H1 (cell line): ENCODE measurements around the gene SV2C. TPM values are rescaled to one million over a fixed set of nuclear protein-coding genes. Genes with fewer than 3 reads are reported as not detected.

Experiments
- CTCF ChIA-PET: fragments of 300-600 bp; sonication (Branson Sonifier 250); formaldehyde crosslinking; loops from one replicate; lab custom pipeline; 2021; ENCODE audit not compliant: partially characterized antibody; lab: Charles Lee
- POLR2A ChIA-PET: fragments of 300-600 bp; sonication (Branson Sonifier 250); formaldehyde crosslinking; loops from one replicate; lab custom pipeline; 2021; ENCODE audit warnings: inconsistent platforms; ENCODE audit not compliant: partially characterized antibody; lab: Charles Lee
- DNase-seq, 2 experiments: peaks; one replicate each; pipeline versions ENCODE4 v3.0.0 to v3.0.0-alpha.2; 2010 to 2022; ENCODE audit warnings: low spot score in 2 of 2, low read depth in 1 of 2, mixed read lengths in 1 of 2
- FAIRE-seq: peaks from 2 replicates; lab custom pipeline; 2011; peaks lifted over from hg19 to GRCh38; lab: Jason Lieb, UNC
- H2AFZ ChIP-seq: 2 replicates; pipeline ENCODE4 v1.8.1; 2012; ENCODE audit warnings: low read length, inconsistent platforms
- H2AK5ac ChIP-seq: 2 replicates; pipeline ENCODE4 v1.6.1; 2013; ENCODE audit warnings: low read depth, low read length
- H2BK120ac ChIP-seq: replicated peaks from 2 replicates; pipeline ENCODE3; 2013; ENCODE audit warnings: low read depth, low read length, inconsistent platforms
- H2BK12ac ChIP-seq: 2 replicates; pipeline ENCODE4 v1.6.1; 2013; ENCODE audit warnings: low read depth, low read length
- H2BK15ac ChIP-seq: 2 replicates; pipeline ENCODE4 v1.6.1; 2013; ENCODE audit warnings: low read length
- H2BK20ac ChIP-seq: 2 replicates; pipeline ENCODE4 v1.6.1; 2013; ENCODE audit warnings: low read length
- H2BK5ac ChIP-seq: 2 replicates; pipeline ENCODE4 v1.6.1; 2013; ENCODE audit warnings: low read depth, low read length
- H3K14ac ChIP-seq: 2 replicates; pipeline ENCODE4 v1.6.1; 2013; ENCODE audit warnings: inconsistent platforms; ENCODE audit not compliant: insufficient read length
- H3K18ac ChIP-seq: 2 replicates; pipeline ENCODE4 v1.6.1; 2013; ENCODE audit warnings: low read length; ENCODE audit errors: extremely low read depth
- H3K23ac ChIP-seq: 2 replicates; pipeline ENCODE4 v1.6.1; 2013; ENCODE audit warnings: inconsistent platforms; ENCODE audit not compliant: insufficient read length
- H3K23me2 ChIP-seq: 2 replicates; pipeline ENCODE4 v1.6.1; 2013; ENCODE audit warnings: low read depth, low read length
- H3K27ac ChIP-seq: 2 replicates; pipeline ENCODE4 v1.6.1; 2011; ENCODE audit warnings: low read depth, low read length, inconsistent platforms
- H3K27me3 ChIP-seq, 4 experiments: replicated peaks in 1 of 4; 1 replicate in 1 of 4; 2 replicates in 3 of 4; pipeline versions ENCODE4 v1.6.1 to v1.8.1; 2011 to 2013; ENCODE audit warnings: low read length in 3 of 4, mild to moderate bottlenecking in 3 of 4, inconsistent platforms in 2 of 4, mixed read lengths in 2 of 4, moderate library complexity in 1 of 4; ENCODE audit not compliant: control insufficient read depth in 3 of 4, insufficient read depth in 3 of 4; ENCODE audit errors: extremely low read depth in 1 of 4
- H3K36me3 ChIP-seq, 4 experiments: 2 replicates each; pipeline versions ENCODE4 v1.6.1 to v1.8.1; 2011 to 2013; ENCODE audit warnings: mild to moderate bottlenecking in 4 of 4, low read length in 3 of 4, moderate library complexity in 2 of 4, control low read depth in 1 of 4, inconsistent platforms in 1 of 4; ENCODE audit not compliant: insufficient read depth in 4 of 4, control insufficient read depth in 2 of 4
- H3K4ac ChIP-seq: replicated peaks from 2 replicates; pipeline ENCODE3; 2013; ENCODE audit warnings: low read length, low read depth, mixed read lengths, inconsistent platforms; ENCODE audit not compliant: insufficient read length
- H3K4me1 ChIP-seq, 4 experiments: replicated peaks in 1 of 4; 1 replicate in 1 of 4; 2 replicates in 3 of 4; pipeline versions ENCODE4 v1.6.1 to v1.8.1; 2011 to 2013; ENCODE audit warnings: low read length in 3 of 4, inconsistent platforms in 2 of 4, mixed read lengths in 1 of 4; ENCODE audit not compliant: insufficient read depth in 4 of 4, control insufficient read depth in 3 of 4
- H3K4me2 ChIP-seq, 2 experiments: 2 replicates each; pipeline versions ENCODE4 v1.6.1 to v1.8.1; 2011 to 2013; ENCODE audit warnings: low read depth in 2 of 2, low read length in 2 of 2, control low read depth in 1 of 2, inconsistent platforms in 1 of 2, mild to moderate bottlenecking in 1 of 2; ENCODE audit not compliant: insufficient read depth in 1 of 2
- H3K4me3 ChIP-seq, 4 experiments: fragments of 200-600, 300-600 bp in 1 of 4; sonication (generic), shearing (Covaris generic), sonication (Bioruptor Twin) in 1 of 4; 2 replicates each; pipeline versions ENCODE4 v1.5.1 to v1.8.1; 2011 to 2016; ENCODE audit warnings: low read length in 4 of 4, low read depth in 3 of 4, control low read depth in 2 of 4, inconsistent platforms in 2 of 4, mild to moderate bottlenecking in 2 of 4, mixed read lengths in 1 of 4, moderate library complexity in 1 of 4; ENCODE audit not compliant: insufficient read depth in 2 of 4; ENCODE audit errors: extremely low read depth in 1 of 4
- H3K56ac ChIP-seq: replicated peaks from 2 replicates; pipeline ENCODE3; 2013; ENCODE audit warnings: low read depth, mild to moderate bottlenecking, mixed read lengths, low read length, inconsistent platforms; ENCODE audit not compliant: insufficient read length
- H3K79me1 ChIP-seq: 2 replicates; pipeline ENCODE4 v1.6.1; 2013; ENCODE audit warnings: low read depth, low read length, control low read depth
- H3K79me2 ChIP-seq, 2 experiments: 2 replicates each; pipeline versions ENCODE4 v1.6.1 to v1.8.1; 2012 to 2013; ENCODE audit warnings: low read length in 2 of 2, mild to moderate bottlenecking in 2 of 2, inconsistent platforms in 1 of 2; ENCODE audit not compliant: insufficient read depth in 2 of 2, control insufficient read depth in 1 of 2
- H3K9ac ChIP-seq, 4 experiments: replicated peaks in 1 of 4; 1 replicate in 1 of 4; 2 replicates in 3 of 4; pipeline versions ENCODE4 v1.6.1 to v1.8.1; 2011 to 2013; ENCODE audit warnings: low read depth in 3 of 4, low read length in 3 of 4, control low read depth in 2 of 4, mild to moderate bottlenecking in 2 of 4, moderate library complexity in 2 of 4, inconsistent platforms in 1 of 4; ENCODE audit errors: extremely low read depth in 1 of 4
- H3K9me3 ChIP-seq, 2 experiments: 2 replicates each; pipeline versions ENCODE4 v1.6.1 to v1.8.1; 2012 to 2013; ENCODE audit warnings: mild to moderate bottlenecking in 2 of 2, moderate library complexity in 2 of 2, control low read depth in 1 of 2, inconsistent platforms in 1 of 2, low read depth in 1 of 2, low read length in 1 of 2, mixed read lengths in 1 of 2; ENCODE audit not compliant: insufficient read depth in 2 of 2
- H4K20me1 ChIP-seq, 2 experiments: replicated peaks in 1 of 2; 2 replicates each; pipeline versions ENCODE3 to v1.8.1; 2011 to 2013; ENCODE audit warnings: inconsistent platforms in 2 of 2, low read length in 2 of 2, mild to moderate bottlenecking in 1 of 2; ENCODE audit not compliant: insufficient read depth in 2 of 2, control insufficient read depth in 1 of 2
- H4K5ac ChIP-seq: 2 replicates; pipeline ENCODE4 v1.6.1; 2013; ENCODE audit warnings: low read length, low read depth, mixed read lengths, inconsistent platforms; ENCODE audit not compliant: insufficient read length
- H4K8ac ChIP-seq: 2 replicates; pipeline ENCODE4 v1.8.0; 2013; ENCODE audit warnings: mild to moderate bottlenecking, moderate library complexity, low read length, inconsistent platforms; ENCODE audit not compliant: insufficient read depth; ENCODE audit errors: extremely low read depth
- H4K91ac ChIP-seq: replicated peaks from 2 replicates; pipeline ENCODE3; 2013; ENCODE audit warnings: low read length, mixed read lengths, inconsistent platforms; ENCODE audit not compliant: insufficient read length
- ASH2L ChIP-seq: fragments of 200-600, 300-600 bp; sonication (generic); IDR thresholded peaks from one replicate; pipeline ENCODE4 v1.7.1; 2017; ENCODE audit warnings: low read length
- CBX8 ChIP-seq: fragments of 300-800, 300-1000 bp; sonication (generic); IDR thresholded peaks from 2 replicates; pipeline ENCODE4 v1.7.1; 2016; ENCODE audit warnings: low read depth, low read length, borderline replicate concordance
- CTCF ChIP-seq, 3 experiments: IDR thresholded peaks; 1 replicate in 2 of 3; 2 replicates in 1 of 3; pipeline versions ENCODE4 v1.5.1 to v1.6.1; 2011; ENCODE audit warnings: low read length in 3 of 3, mild to moderate bottlenecking in 3 of 3, inconsistent platforms in 2 of 3, low read depth in 1 of 3, moderate library complexity in 1 of 3; ENCODE audit not compliant: insufficient read depth in 1 of 3; ENCODE audit errors: control extremely low read depth in 1 of 3
- EGR1 ChIP-seq: IDR thresholded peaks from 2 replicates; pipeline ENCODE4 v1.6.1; 2011; ENCODE audit warnings: low read depth, low read length, borderline replicate concordance
- HDAC2 ChIP-seq, 2 experiments: fragments of 300-600 bp in 1 of 2; sonication (generic) in 1 of 2; IDR thresholded peaks; 2 replicates each; pipeline ENCODE4 v1.6.1; 2011 to 2012; ENCODE audit warnings: low read depth in 2 of 2, low read length in 2 of 2, mild to moderate bottlenecking in 2 of 2, moderate library complexity in 2 of 2, borderline replicate concordance in 1 of 2, inconsistent platforms in 1 of 2
- MAX ChIP-seq: IDR thresholded peaks from 2 replicates; pipeline ENCODE4 v1.6.1; 2012; ENCODE audit warnings: inconsistent platforms
- POLR2A ChIP-seq, 2 experiments: IDR thresholded peaks; 1 replicate in 1 of 2; 2 replicates in 1 of 2; pipeline ENCODE4 v1.6.1; 2011; ENCODE audit warnings: low read depth in 2 of 2, low read length in 2 of 2, mild to moderate bottlenecking in 2 of 2; ENCODE audit errors: control extremely low read depth in 1 of 2
- SP1 ChIP-seq: IDR thresholded peaks from 2 replicates; pipeline ENCODE4 v1.6.1; 2011; ENCODE audit warnings: low read depth, low read length
- USF2 ChIP-seq: IDR thresholded peaks from 2 replicates; pipeline ENCODE4 v1.6.1; 2011; ENCODE audit warnings: low read length, improper control_type of control experiment
- WGBS, 2 experiments: shearing (Covaris generic) in 1 of 2; methylation state at CpG; one replicate each; pipeline versions ENCODE4 v1.1.6 to v1.1.7; 2013 to 2015; ENCODE audit warnings: low lambda C conversion rate in 2 of 2, mixed read lengths in 2 of 2, inconsistent platforms in 1 of 2, low coverage in 1 of 2, missing lambda C conversion rate in 1 of 2; ENCODE audit not compliant: insufficient replicate concordance in 2 of 2, insufficient coverage in 1 of 2, insufficient read length in 1 of 2; ENCODE audit errors: extremely low coverage in 1 of 2, missing lambda C conversion rate in 1 of 2; 5-methylcytosine and 5-hydroxymethylcytosine counted together
- polyA plus RNA-seq, 7 experiments: library from polyadenylated mRNA; depleted of rRNA in 3 of 7; stranded (reverse) in 5 of 7; unstranded in 2 of 7; fragments of >200 nt in 5 of 7; fragments of 200-250 nt in 2 of 7; gene quantifications; 1 replicate in 5 of 7; 2 replicates in 1 of 7; 4 replicates in 1 of 7; pipeline versions ENCODE4 v1.2.1 to v1.2.3, GENCODE V29; 2011 to 2013; ENCODE audit warnings: missing spikeins in 2 of 7, mixed read lengths in 2 of 7
- total RNA-seq: library from RNA; stranded (reverse); fragmentation: NEBNext Ultra II Directional; extraction: Animal tissue kit (Norgen Biotek cat#: 25700); gene quantifications from 2 replicates; pipeline ENCODE4 v1.2.1, GENCODE V29; 2021

Gene SV2C
- total and polyA plus RNA-seq, 2 of the 8 experiments (the other 6 are each of a cell fraction or from before 2014, with no cell fraction given) = 0.08 to 0.24 TPM

DNA sequence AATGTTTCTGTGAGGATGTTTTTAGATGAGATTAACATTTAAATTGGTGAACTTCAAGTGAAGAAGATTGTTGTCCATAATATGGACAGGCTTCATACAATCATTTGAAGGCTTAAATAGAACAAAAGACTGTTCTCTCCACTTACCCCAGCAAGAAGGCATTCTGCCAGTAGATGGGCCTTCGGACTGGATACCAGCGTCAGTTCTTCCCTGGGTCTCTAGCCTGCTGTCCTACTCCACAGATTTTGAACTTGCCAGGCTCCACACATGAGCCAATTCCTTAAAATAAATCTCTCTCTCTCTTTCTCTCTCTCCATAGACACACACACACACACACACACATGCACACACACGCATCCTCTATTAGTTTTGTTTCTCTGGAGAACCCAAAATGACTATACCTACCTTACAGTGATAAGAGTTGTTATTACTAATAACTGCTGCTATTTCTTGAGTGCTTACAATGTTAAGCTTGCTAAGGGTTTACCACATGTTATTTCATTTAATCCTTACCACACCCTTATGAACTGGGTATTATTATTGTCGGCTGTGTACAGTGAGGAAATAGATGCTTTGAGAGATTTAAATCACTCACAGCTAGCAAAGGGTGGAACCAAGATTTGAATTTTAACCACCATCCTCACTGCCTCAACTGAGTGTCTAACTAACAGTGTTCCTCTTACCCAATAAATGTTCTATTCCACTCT lies 300.1 kb downstream of the SV2C start:
- H3K56ac ChIP-seq = no peak overlapping the region
- ChIA-PET POLR2A (no interaction called here), CTCF (interaction anchor here (0.9 to 1.8 kb wide), 5 partner anchors 11 to 237 kb away, joined by 3 to 4 read pairs (median 3); no protein-coding TSS in a partner anchor)
- H2BK12ac ChIP-seq = no peak overlapping the region
- H3K23me2 ChIP-seq = no peaks in the 10 kb centered on the region
- no peaks in the 10 kb centered on the region for H3K79me1 ChIP-seq
- no peak overlapping the region for H2BK20ac ChIP-seq
- H2BK5ac ChIP-seq = no peak overlapping the region
- no peak overlapping the region for H2AK5ac ChIP-seq
- H3K4me3 ChIP-seq = no peak overlapping the region
- no peak overlapping the region for H2BK120ac ChIP-seq
- no peak overlapping the region for H4K8ac ChIP-seq
- no peak overlapping the region for H3K9ac ChIP-seq
- H4K91ac ChIP-seq = no peak overlapping the region
- H3K14ac ChIP-seq = no peak overlapping the region
- peaks cover 0 to 3% (median under 1%) of the 10 kb centered on the region in 4 experiments; a peak in 2 of 7 replicates for H3K4me1 ChIP-seq
- no peak overlapping the region for H4K5ac ChIP-seq
- H3K9me3 ChIP-seq = no peaks in the 10 kb centered on the region
- WGBS, 2 experiments = 89% methylated on average over 4 of the region's 4 CpGs; no CpG with 5 or more reads in 1 of the 2 experiments
- no peak overlapping the region for H3K27ac ChIP-seq
- no peak overlapping the region for H3K4me2 ChIP-seq
- no peak overlapping the region for H2AFZ ChIP-seq
- DNase-seq = no peak
- H3K4ac ChIP-seq = no peak overlapping the region
- no peaks in the 10 kb centered on the region for H3K36me3 ChIP-seq
- H2BK15ac ChIP-seq = no peak overlapping the region
- no peak for FAIRE-seq
- no peaks in the 10 kb centered on the region for H4K20me1 ChIP-seq
- H3K27me3 ChIP-seq = no peaks in the 10 kb centered on the region
- no peak overlapping the region for H3K18ac ChIP-seq
- H3K79me2 ChIP-seq = no peaks in the 10 kb centered on the region
- no peak overlapping the region for H3K23ac ChIP-seq
- TF ChIP-seq EGR1 (no peak), CTCF (IDR thresholded peaks at IDR 0.05; ENCODE audit: control extremely low read depth in 1 of 3, insufficient read depth in 1 of 3, low read depth in 1 of 3, low read length in 3 of 3) (no peak), HDAC2 (IDR thresholded peaks at IDR 0.05; ENCODE audit: borderline replicate concordance in 1 of 2, low read depth in 2 of 2, low read length in 2 of 2) (no peak), ASH2L (no peak), POLR2A (IDR thresholded peaks at IDR 0.05; ENCODE audit: control extremely low read depth in 1 of 2, low read depth in 2 of 2, low read length in 2 of 2) (no peak), CBX8 (no peak), MAX (no peak), USF2 (no peak), SP1 (no peak)
